ENCODE results near the gene ST3GAL3.

DNA sequence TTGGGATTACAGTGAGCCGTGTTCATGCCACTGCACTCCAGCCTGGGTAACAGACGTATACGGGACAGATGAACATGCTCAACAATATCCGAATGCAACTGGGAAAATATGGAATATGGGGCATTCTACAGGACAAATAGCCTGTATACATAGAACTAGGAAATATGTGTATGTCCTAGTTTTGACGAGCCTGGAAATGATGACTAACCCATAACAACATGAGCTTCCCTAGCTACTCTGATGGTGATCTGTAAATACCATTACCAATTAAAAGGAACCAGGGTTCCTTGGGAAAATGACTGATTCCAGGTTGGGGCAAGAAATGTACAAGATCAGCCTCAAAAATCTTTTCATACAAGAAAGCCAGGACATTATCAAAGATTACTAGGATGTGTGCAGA lies 183.5 kb downstream of the ST3GAL3 start:
- TF ChIP-seq, protein P1, sequence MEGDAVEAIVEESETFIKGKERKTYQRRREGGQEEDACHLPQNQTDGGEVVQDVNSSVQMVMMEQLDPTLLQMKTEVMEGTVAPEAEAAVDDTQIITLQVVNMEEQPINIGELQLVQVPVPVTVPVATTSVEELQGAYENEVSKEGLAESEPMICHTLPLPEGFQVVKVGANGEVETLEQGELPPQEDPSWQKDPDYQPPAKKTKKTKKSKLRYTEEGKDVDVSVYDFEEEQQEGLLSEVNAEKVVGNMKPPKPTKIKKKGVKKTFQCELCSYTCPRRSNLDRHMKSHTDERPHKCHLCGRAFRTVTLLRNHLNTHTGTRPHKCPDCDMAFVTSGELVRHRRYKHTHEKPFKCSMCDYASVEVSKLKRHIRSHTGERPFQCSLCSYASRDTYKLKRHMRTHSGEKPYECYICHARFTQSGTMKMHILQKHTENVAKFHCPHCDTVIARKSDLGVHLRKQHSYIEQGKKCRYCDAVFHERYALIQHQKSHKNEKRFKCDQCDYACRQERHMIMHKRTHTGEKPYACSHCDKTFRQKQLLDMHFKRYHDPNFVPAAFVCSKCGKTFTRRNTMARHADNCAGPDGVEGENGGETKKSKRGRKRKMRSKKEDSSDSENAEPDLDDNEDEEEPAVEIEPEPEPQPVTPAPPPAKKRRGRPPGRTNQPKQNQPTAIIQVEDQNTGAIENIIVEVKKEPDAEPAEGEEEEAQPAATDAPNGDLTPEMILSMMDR (IDR thresholded peaks at IDR 0.05): no peak
- TF ChIP-seq, protein P2, sequence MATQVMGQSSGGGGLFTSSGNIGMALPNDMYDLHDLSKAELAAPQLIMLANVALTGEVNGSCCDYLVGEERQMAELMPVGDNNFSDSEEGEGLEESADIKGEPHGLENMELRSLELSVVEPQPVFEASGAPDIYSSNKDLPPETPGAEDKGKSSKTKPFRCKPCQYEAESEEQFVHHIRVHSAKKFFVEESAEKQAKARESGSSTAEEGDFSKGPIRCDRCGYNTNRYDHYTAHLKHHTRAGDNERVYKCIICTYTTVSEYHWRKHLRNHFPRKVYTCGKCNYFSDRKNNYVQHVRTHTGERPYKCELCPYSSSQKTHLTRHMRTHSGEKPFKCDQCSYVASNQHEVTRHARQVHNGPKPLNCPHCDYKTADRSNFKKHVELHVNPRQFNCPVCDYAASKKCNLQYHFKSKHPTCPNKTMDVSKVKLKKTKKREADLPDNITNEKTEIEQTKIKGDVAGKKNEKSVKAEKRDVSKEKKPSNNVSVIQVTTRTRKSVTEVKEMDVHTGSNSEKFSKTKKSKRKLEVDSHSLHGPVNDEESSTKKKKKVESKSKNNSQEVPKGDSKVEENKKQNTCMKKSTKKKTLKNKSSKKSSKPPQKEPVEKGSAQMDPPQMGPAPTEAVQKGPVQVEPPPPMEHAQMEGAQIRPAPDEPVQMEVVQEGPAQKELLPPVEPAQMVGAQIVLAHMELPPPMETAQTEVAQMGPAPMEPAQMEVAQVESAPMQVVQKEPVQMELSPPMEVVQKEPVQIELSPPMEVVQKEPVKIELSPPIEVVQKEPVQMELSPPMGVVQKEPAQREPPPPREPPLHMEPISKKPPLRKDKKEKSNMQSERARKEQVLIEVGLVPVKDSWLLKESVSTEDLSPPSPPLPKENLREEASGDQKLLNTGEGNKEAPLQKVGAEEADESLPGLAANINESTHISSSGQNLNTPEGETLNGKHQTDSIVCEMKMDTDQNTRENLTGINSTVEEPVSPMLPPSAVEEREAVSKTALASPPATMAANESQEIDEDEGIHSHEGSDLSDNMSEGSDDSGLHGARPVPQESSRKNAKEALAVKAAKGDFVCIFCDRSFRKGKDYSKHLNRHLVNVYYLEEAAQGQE (IDR thresholded peaks at IDR 0.05; ENCODE audit: insufficient read depth in 1 of 2, low read depth in 2 of 2, low read length in 1 of 2): no peak
- TF ChIP-seq POLR2AphosphoS5 (IDR thresholded peaks at IDR 0.05; ENCODE audit: low read depth, low read length) (no peak), SIN3A (IDR thresholded peaks at IDR 0.05; ENCODE audit: borderline replicate concordance, insufficient read depth, low read depth, low read length) (no peak)
